Tibial artery (tissue), 4 donors: ENCODE results near the gene USP3.

Experiments
- DNase-seq, 2 donors: peaks; one replicate each; pipeline ENCODE4 v3.0.0-alpha.2; 2019
- H3K27ac ChIP-seq, 2 donors: fragments of 200-600 bp; sonication (generic) in 1 of 2; 1 replicate in 1 of 2; 2 replicates in 1 of 2; pipeline ENCODE4 v1.5.1; 2018 to 2019; ENCODE audit warnings: mild to moderate bottlenecking in 1 of 2
- H3K27me3 ChIP-seq, 2 donors: fragments of 200-600 bp; sonication (generic) in 1 of 2; one replicate each; pipeline versions ENCODE4 v1.5.1 to v1.6.0; 2016 to 2019
- H3K36me3 ChIP-seq, 3 donors: fragments of 200-600 bp; sonication (generic) in 2 of 3; one replicate each; pipeline ENCODE4 v1.5.1; 2016 to 2019; ENCODE audit warnings: mild to moderate bottlenecking in 2 of 3
- H3K4me1 ChIP-seq, 4 donors: fragments of 200-600 bp; sonication (generic) in 2 of 4; 1 replicate in 3 of 4; 2 replicates in 1 of 4; pipeline ENCODE4 v1.5.1; 2016 to 2019
- H3K4me3 ChIP-seq, 2 donors: fragments of 200-600 bp; sonication (generic) in 1 of 2; 1 replicate in 1 of 2; 2 replicates in 1 of 2; pipeline ENCODE4 v1.5.1; 2018 to 2019; ENCODE audit warnings: mild to moderate bottlenecking in 2 of 2
- H3K9me3 ChIP-seq, 3 donors: fragments of 200-600 bp; sonication (generic) in 1 of 3; one replicate each; pipeline ENCODE4 v1.5.1; 2016 to 2019
- CTCF ChIP-seq, 2 experiments: fragments of 200-600 bp in 1 of 2; fragments of 450-650 bp in 1 of 2; IDR thresholded peaks; one replicate each; pipeline ENCODE4 v1.5.1; 2017 to 2019; ENCODE audit warnings: antibody characterized with exemption in 2 of 2, mild to moderate bottlenecking in 1 of 2, moderate library complexity in 1 of 2
- intact Hi-C: fragments of 100-400 bp; cut with DNase I; formaldehyde crosslinking; loops from one replicate; pipeline ENCODE4 v1.15.0; 2023; ENCODE audit warnings: low total_unique reads

Gene USP3

GRCh38 chr15:63465104-63465503 lies 39.3 kb upstream of the USP3 start:
- Histone ChIP-seq H3K36me3 (no peaks in the 10 kb centered on the region), H3K4me1 (peaks cover 0 to 33% (median 8%) of the 10 kb centered on the region in 4 donors), H3K9me3 (no peaks in the 10 kb centered on the region), H3K27me3 (peaks cover 0 to 6% of the 10 kb centered on the region in 2 donors), H3K27ac (no peak overlapping the region), H3K4me3 (no peak overlapping the region)
- intact Hi-C loops: no loop called here
- DNase-seq: no peak
- no peak for TF ChIP-seq CTCF (IDR thresholded peaks at IDR 0.05)

- H3K27me3 ChIP-seq: peaks cover 0 to 6% of the 10 kb centered on the region in 2 donors
- intact Hi-C loops: no loop called here
- no peak for DNase-seq
- H3K4me3 ChIP-seq: no peak overlapping the region
- H3K27ac ChIP-seq: no peak overlapping the region
- H3K36me3 ChIP-seq: no peaks in the 10 kb centered on the region
- no peaks in the 10 kb centered on the region for H3K9me3 ChIP-seq
- peak; percentile 51 to 53 for TF ChIP-seq CTCF (IDR thresholded peaks at IDR 0.05)
- H3K4me1 ChIP-seq: peaks cover 0 to 26% (median 5%) of the 10 kb centered on the region in 4 donors
Measured at GRCh38 chr15:63466378-63467192, 37.8 kb upstream of the USP3 start.

GRCh38 chr15:63469190-63469589 lies 35.2 kb upstream of the USP3 start:
- DNase-seq: no peak
- H3K27me3 ChIP-seq: peaks cover 0 to 6% of the 10 kb centered on the region in 2 donors
- H3K27ac ChIP-seq: no peak overlapping the region
- H3K4me3 ChIP-seq: no peak overlapping the region
- TF ChIP-seq CTCF (IDR thresholded peaks at IDR 0.05): no peak
- no peaks in the 10 kb centered on the region for H3K9me3 ChIP-seq
- intact Hi-C loops: no loop called here
- peaks cover 0 to 19% (median 8%) of the 10 kb centered on the region in 4 donors for H3K4me1 ChIP-seq
- H3K36me3 ChIP-seq: no peaks in the 10 kb centered on the region

- intact Hi-C loops: no loop called here
- H3K4me1 ChIP-seq: peaks cover 0 to 22% (median 10%) of the 10 kb centered on the region in 4 donors
- H3K36me3 ChIP-seq: no peaks in the 10 kb centered on the region
- no peak overlapping the region for H3K4me3 ChIP-seq
- peaks cover 0 to 6% of the 10 kb centered on the region in 2 donors for H3K27me3 ChIP-seq
- H3K27ac ChIP-seq: no peak overlapping the region
- DNase-seq: no peak
- no peak for TF ChIP-seq CTCF (IDR thresholded peaks at IDR 0.05)
- no peaks in the 10 kb centered on the region for H3K9me3 ChIP-seq
Measured at GRCh38 chr15:63469984-63470383, 34.4 kb upstream of the USP3 start.

- H3K27ac ChIP-seq: no peak overlapping the region
Measured at GRCh38 chr15:63473007-63473748, 31.2 kb upstream of the USP3 start.

More at GRCh38 chr15:63473007-63473748, 31.2 kb upstream of the USP3 start:
- Histone ChIP-seq H3K36me3 (no peaks in the 10 kb centered on the region), H3K4me3 (no peak overlapping the region), H3K27me3 (no peaks in the 10 kb centered on the region), H3K4me1 (peaks cover 0 to 20% (median 7%) of the 10 kb centered on the region in 4 donors), H3K9me3 (no peaks in the 10 kb centered on the region)
- TF ChIP-seq CTCF (IDR thresholded peaks at IDR 0.05): no peak
- DNase-seq: no peak
- intact Hi-C loops: no loop called here
